Panc1 (cell line): ENCODE data around the gene ATRAID.

Source experiments
- CTCF ChIP-seq: fragments of 450-650 bp; IDR thresholded peaks from 2 replicates; pipeline ENCODE4 v1.5.1; 2017; ENCODE audit warnings: mild to moderate bottlenecking
- POLR2AphosphoS5 ChIP-seq: IDR thresholded peaks from 2 replicates; pipeline ENCODE4 v1.6.1; 2012; ENCODE audit warnings: mild to moderate bottlenecking, low read depth, low read length, moderate library complexity
- REST ChIP-seq, 2 experiments: IDR thresholded peaks; 2 replicates each; pipeline ENCODE4 v1.6.1; 2011 to 2012; ENCODE audit warnings: low read depth in 2 of 2, control low read depth in 1 of 2, low read length in 1 of 2, mild to moderate bottlenecking in 1 of 2, moderate library complexity in 1 of 2; ENCODE audit not compliant: insufficient read depth in 1 of 2
- SIN3A ChIP-seq: IDR thresholded peaks from 2 replicates; pipeline ENCODE4 v1.6.1; 2012; ENCODE audit warnings: low read depth, mild to moderate bottlenecking, low read length, moderate library complexity, borderline replicate concordance; ENCODE audit not compliant: insufficient read depth

- TF ChIP-seq POLR2AphosphoS5 (no peak), CTCF (no peak), REST (IDR thresholded peaks at IDR 0.05; ENCODE audit: insufficient read depth in 1 of 2, low read depth in 2 of 2, low read length in 1 of 2) (no peak), SIN3A (no peak)
These were observed 6.6 kb upstream of the ATRAID start for GRCh38 chr2:27205206-27205605.
